Measurements from ENCODE around the gene CALB2.

The CALB2 gene

GRCh38 chr16:71343078-71343477 is 15.4 kb upstream of the CALB2 start:
- no peak for DNase-seq (ENCODE audit: low spot score)
- TF ChIP-seq, protein P1, sequence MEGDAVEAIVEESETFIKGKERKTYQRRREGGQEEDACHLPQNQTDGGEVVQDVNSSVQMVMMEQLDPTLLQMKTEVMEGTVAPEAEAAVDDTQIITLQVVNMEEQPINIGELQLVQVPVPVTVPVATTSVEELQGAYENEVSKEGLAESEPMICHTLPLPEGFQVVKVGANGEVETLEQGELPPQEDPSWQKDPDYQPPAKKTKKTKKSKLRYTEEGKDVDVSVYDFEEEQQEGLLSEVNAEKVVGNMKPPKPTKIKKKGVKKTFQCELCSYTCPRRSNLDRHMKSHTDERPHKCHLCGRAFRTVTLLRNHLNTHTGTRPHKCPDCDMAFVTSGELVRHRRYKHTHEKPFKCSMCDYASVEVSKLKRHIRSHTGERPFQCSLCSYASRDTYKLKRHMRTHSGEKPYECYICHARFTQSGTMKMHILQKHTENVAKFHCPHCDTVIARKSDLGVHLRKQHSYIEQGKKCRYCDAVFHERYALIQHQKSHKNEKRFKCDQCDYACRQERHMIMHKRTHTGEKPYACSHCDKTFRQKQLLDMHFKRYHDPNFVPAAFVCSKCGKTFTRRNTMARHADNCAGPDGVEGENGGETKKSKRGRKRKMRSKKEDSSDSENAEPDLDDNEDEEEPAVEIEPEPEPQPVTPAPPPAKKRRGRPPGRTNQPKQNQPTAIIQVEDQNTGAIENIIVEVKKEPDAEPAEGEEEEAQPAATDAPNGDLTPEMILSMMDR (IDR thresholded peaks at IDR 0.05; ENCODE audit: extremely low read depth, insufficient read depth, missing control alignments), result no peak
- in situ Hi-C loops (cut with MboI; ENCODE audit: low pct_unique_long_range_greater_than_20kb, low sequenced_read_pairs, unreplicated experiment), result no loop called here

DNA sequence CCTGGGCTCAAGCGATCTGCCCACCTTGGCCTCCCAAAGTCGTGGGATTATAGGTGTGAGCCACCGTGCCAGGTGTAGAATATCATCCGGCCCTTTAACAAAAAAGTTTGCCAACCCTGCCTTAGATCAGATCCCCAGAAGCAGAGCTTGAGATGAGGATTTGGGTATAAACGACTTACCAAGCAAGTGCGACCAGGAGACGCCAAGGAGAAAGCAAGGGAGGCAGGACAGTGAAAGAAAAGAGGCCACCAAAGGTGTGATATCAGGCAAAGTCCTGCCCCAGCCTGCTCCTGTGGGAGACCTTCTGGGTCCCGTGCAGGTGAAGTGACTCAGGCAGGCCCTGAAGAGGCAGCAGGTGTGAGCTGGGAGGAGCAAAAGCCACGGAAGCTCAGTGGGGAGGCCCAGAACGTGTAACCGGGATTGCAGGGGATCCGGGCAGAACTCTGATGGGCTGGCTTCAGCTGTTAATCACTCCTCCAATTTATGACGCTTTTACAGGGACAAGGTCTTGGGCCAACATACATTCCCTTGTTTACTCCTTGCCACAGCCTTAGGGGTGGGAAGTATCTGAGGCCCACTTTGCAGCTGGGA is 14.1 kb upstream of the CALB2 start:
- TF ChIP-seq, protein P1 (IDR thresholded peaks at IDR 0.05; ENCODE audit: extremely low read depth, insufficient read depth, missing control alignments), result no peak
- in situ Hi-C loops (cut with MboI; ENCODE audit: low pct_unique_long_range_greater_than_20kb, low sequenced_read_pairs, unreplicated experiment), result no loop called here
- no peak for DNase-seq (ENCODE audit: low spot score)

- DNase-seq (ENCODE audit: low spot score), result no peak
- in situ Hi-C loops (cut with MboI; ENCODE audit: low pct_unique_long_range_greater_than_20kb, low sequenced_read_pairs, unreplicated experiment), result no loop called here
- TF ChIP-seq, protein P1 (IDR thresholded peaks at IDR 0.05; ENCODE audit: extremely low read depth, insufficient read depth, missing control alignments), result no peak
These were observed 13.5 kb upstream of the CALB2 start for GRCh38 chr16:71345031-71345430.

- no peak for DNase-seq (ENCODE audit: low spot score)
- in situ Hi-C loops (cut with MboI; ENCODE audit: low pct_unique_long_range_greater_than_20kb, low sequenced_read_pairs, unreplicated experiment), result no loop called here
- TF ChIP-seq, protein P1 (IDR thresholded peaks at IDR 0.05; ENCODE audit: extremely low read depth, insufficient read depth, missing control alignments), result no peak
These were observed 11.4 kb upstream of the CALB2 start for GRCh38 chr16:71347146-71347545.

DNA sequence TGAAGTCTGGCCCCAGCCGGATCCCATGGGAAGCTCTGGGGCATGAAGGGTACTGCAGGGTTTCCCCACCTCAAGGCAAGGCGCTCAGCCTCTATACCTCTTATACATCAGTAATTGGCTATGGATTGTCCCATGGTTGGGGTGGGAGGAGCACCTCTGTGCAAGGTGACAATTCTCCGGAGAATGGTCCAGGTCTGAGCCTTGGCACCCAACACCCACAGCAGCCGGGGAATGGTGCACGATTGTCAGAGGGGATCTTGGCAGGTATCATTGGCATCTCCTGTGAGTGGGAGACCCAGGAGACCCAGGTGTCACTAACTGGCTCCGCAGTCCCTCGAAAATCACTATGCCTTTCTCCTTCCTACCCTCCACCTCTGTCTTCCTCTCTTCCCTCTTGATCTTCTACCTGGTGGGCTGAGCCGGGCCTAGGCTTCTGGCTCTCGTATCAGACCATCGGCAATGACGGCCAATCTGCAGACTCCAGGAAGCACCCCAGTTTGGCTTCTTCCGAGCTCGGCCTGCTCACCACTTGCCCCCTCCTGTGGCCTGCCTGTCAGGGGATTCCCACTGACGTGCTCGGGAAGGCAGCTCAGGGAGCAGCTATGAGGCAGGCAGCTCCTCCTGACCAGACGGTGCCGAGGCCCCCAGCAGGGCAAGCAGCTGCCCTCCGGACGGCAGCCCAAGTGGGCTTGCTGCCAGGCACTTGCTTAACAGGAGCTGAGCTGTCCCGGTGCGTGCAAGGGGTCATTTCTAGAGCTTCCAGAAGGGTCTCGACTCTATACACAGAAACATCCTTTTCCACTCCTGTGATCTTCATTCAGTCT is 10.0 kb upstream of the CALB2 start:
- in situ Hi-C loops (cut with MboI; ENCODE audit: low pct_unique_long_range_greater_than_20kb, low sequenced_read_pairs, unreplicated experiment), result no loop called here
- no peak for DNase-seq (ENCODE audit: low spot score)
- TF ChIP-seq, protein P1 (IDR thresholded peaks at IDR 0.05; ENCODE audit: extremely low read depth, insufficient read depth, missing control alignments), result no peak

DNA sequence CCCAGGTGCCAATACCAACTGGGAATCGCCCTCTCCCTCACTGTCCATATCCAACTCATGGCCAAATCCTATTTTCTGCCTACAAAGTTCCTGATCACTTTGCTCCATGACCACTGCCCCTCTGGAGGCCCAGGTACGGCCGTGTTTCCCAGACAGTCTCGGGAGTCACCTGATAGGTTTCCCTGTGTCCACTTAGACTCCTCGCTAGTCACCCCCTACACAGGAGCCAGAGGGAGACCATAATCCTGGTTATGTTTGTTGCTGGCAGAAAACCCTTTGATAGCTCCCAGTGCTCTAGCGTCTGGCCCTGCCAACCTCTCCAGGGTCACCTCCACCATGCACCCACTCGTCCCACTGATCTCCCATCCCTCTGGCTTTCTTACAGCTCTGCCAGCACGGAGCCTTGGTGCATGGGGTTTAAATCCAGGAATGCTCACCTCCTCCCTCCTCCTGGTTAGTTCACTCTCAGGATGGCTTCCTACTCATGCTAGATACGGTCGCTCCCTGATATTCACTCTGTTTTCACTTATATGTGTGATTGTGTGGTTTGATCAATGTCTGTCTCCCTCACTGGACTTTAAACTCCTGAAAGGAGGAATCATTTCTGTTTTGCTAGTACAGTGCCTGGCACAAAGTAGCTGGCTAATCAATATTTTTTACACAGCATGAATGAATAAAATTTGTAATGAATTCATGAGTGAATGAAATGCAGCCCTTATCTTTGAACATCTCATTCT is 7.5 kb upstream of the CALB2 start:
- TF ChIP-seq, protein P1 (IDR thresholded peaks at IDR 0.05; ENCODE audit: extremely low read depth, insufficient read depth, missing control alignments), result no peak
- in situ Hi-C loops (cut with MboI; ENCODE audit: low pct_unique_long_range_greater_than_20kb, low sequenced_read_pairs, unreplicated experiment), result no loop called here
- no peak for DNase-seq (ENCODE audit: low spot score)

All from GM13977 (cell line).